WERI-Rb-1 (cell line): ENCODE measurements around the gene TMEM186.
"Not testable (repeated sequence)": the region's sequence is repeated elsewhere in the genome, so short reads cannot be mapped to it uniquely, and the experiment has no call there.

Source experiments
- DNase-seq: peaks from one replicate; pipeline ENCODE4 v3.0.0-alpha.2; 2020
- H3K27ac ChIP-seq: fragments of 250-450 bp; sonication (Bioruptor Pico); 2 replicates; pipeline ENCODE4 v1.5.1; 2020; ENCODE audit warnings: mild to moderate bottlenecking, moderate library complexity
- H3K27me3 ChIP-seq: fragments of 250-450 bp; sonication (Bioruptor Pico); 2 replicates; pipeline ENCODE4 v1.5.1; 2021; ENCODE audit warnings: mild to moderate bottlenecking, low read depth, moderate library complexity; ENCODE audit not compliant: insufficient read depth, severe bottlenecking
- H3K36me3 ChIP-seq: fragments of 250-450 bp; sonication (Bioruptor Pico); 2 replicates; pipeline ENCODE4 v1.5.1; 2020; ENCODE audit warnings: mild to moderate bottlenecking, moderate library complexity
- H3K4me3 ChIP-seq: 2 replicates; pipeline ENCODE4 v1.5.1; 2011; ENCODE audit warnings: low read depth, mild to moderate bottlenecking, control low read depth, low read length
- H3K9me3 ChIP-seq: fragments of 250-450 bp; sonication (Bioruptor Pico); 2 replicates; pipeline ENCODE4 v1.5.1; 2021; ENCODE audit warnings: mild to moderate bottlenecking, moderate library complexity; ENCODE audit not compliant: severe bottlenecking
- TF ChIP-seq, protein P1 (sequence below): IDR thresholded peaks from 2 replicates; pipeline ENCODE4 v1.5.1; 2011; ENCODE audit warnings: low read depth, mild to moderate bottlenecking, control low read depth, inconsistent platforms, low read length

The TMEM186 gene

DNA sequence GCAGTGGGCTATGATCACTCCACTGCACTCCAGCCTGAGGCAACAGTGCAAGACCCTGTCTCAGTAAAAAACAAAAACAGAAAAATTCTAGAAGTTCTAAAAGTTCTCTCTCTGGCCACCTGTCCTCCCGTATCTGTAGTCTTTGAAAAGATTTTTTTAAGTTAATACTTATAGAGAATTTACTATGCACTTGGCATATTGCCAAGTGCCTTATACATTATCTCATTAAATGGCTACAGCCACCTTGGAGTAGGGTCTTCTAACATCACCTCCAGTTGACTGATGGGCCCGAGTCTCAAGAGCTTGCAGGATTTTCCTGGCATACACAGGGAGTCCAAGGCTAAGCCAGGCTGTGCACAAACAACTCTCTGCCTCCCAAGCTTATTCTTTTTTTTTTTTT is 44.7 kb downstream of the TMEM186 start:
- H3K27ac ChIP-seq, result no peak overlapping the region
- H3K36me3 ChIP-seq, result no peaks in the 10 kb centered on the region
- H3K9me3 ChIP-seq, result no peaks in the 10 kb centered on the region
- H3K4me3 ChIP-seq, result no peak overlapping the region
- no peak for DNase-seq
- TF ChIP-seq, protein P1, sequence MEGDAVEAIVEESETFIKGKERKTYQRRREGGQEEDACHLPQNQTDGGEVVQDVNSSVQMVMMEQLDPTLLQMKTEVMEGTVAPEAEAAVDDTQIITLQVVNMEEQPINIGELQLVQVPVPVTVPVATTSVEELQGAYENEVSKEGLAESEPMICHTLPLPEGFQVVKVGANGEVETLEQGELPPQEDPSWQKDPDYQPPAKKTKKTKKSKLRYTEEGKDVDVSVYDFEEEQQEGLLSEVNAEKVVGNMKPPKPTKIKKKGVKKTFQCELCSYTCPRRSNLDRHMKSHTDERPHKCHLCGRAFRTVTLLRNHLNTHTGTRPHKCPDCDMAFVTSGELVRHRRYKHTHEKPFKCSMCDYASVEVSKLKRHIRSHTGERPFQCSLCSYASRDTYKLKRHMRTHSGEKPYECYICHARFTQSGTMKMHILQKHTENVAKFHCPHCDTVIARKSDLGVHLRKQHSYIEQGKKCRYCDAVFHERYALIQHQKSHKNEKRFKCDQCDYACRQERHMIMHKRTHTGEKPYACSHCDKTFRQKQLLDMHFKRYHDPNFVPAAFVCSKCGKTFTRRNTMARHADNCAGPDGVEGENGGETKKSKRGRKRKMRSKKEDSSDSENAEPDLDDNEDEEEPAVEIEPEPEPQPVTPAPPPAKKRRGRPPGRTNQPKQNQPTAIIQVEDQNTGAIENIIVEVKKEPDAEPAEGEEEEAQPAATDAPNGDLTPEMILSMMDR, result no peak
- H3K27me3 ChIP-seq, result no peaks in the 10 kb centered on the region

- Histone ChIP-seq H3K36me3 (no peaks in the 10 kb centered on the region), H3K4me3 (no peak overlapping the region), H3K27me3 (no peaks in the 10 kb centered on the region), H3K27ac (no peak overlapping the region), H3K9me3 (no peaks in the 10 kb centered on the region)
- no peak for DNase-seq
- TF ChIP-seq, protein P1, result no peak
Measured at GRCh38 chr16:8751481-8752311, 45.7 kb downstream of the TMEM186 start.

GRCh38 chr16:8748944-8749343 is 48.5 kb downstream of the TMEM186 start:
- not testable (repeated sequence) for H3K27ac ChIP-seq, H3K36me3 ChIP-seq, H3K4me3 ChIP-seq, DNase-seq, H3K9me3 ChIP-seq, H3K27me3 ChIP-seq
